Suprapubic skin (tissue), 4 donors: ENCODE measurements around the gene TCF12.

Experiments
- POLR2A ChIP-seq, 2 donors: fragments of 450-650 bp; IDR thresholded peaks; one replicate each; pipeline ENCODE4 v1.6.1; 2017; ENCODE audit warnings: antibody characterized with exemption in 2 of 2, mild to moderate bottlenecking in 2 of 2, moderate library complexity in 2 of 2
- POLR2AphosphoS5 ChIP-seq, 3 donors: sonication (generic); formaldehyde crosslinking; IDR thresholded peaks; one replicate each; pipeline ENCODE4 v1.6.1; 2017; ENCODE audit warnings: antibody characterized with exemption in 3 of 3
- TF ChIP-seq, protein P1 (sequence below), 2 donors: fragments of 200-600 bp in 1 of 2; fragments of 450-650 bp in 1 of 2; sonication (generic) in 1 of 2; IDR thresholded peaks; one replicate each; pipeline ENCODE4 v1.5.1; 2016 to 2019; ENCODE audit warnings: antibody characterized with exemption in 2 of 2, mild to moderate bottlenecking in 1 of 2, moderate library complexity in 1 of 2

GRCh38 chr15:56940388-56940787, 21.9 kb downstream of the TCF12 start:
- TF ChIP-seq, protein P1, sequence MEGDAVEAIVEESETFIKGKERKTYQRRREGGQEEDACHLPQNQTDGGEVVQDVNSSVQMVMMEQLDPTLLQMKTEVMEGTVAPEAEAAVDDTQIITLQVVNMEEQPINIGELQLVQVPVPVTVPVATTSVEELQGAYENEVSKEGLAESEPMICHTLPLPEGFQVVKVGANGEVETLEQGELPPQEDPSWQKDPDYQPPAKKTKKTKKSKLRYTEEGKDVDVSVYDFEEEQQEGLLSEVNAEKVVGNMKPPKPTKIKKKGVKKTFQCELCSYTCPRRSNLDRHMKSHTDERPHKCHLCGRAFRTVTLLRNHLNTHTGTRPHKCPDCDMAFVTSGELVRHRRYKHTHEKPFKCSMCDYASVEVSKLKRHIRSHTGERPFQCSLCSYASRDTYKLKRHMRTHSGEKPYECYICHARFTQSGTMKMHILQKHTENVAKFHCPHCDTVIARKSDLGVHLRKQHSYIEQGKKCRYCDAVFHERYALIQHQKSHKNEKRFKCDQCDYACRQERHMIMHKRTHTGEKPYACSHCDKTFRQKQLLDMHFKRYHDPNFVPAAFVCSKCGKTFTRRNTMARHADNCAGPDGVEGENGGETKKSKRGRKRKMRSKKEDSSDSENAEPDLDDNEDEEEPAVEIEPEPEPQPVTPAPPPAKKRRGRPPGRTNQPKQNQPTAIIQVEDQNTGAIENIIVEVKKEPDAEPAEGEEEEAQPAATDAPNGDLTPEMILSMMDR (IDR thresholded peaks at IDR 0.05) = no peak
- TF ChIP-seq POLR2A (IDR thresholded peaks at IDR 0.05) = no peak
- no peak for TF ChIP-seq POLR2AphosphoS5 (IDR thresholded peaks at IDR 0.05)
